ENCODE results near the gene ATP6V1G2.
"Not testable (repeated sequence)": the region's sequence is repeated elsewhere in the genome, so short reads cannot be mapped to it uniquely, and the experiment has no call there.

ATP6V1G2 gene

DNA sequence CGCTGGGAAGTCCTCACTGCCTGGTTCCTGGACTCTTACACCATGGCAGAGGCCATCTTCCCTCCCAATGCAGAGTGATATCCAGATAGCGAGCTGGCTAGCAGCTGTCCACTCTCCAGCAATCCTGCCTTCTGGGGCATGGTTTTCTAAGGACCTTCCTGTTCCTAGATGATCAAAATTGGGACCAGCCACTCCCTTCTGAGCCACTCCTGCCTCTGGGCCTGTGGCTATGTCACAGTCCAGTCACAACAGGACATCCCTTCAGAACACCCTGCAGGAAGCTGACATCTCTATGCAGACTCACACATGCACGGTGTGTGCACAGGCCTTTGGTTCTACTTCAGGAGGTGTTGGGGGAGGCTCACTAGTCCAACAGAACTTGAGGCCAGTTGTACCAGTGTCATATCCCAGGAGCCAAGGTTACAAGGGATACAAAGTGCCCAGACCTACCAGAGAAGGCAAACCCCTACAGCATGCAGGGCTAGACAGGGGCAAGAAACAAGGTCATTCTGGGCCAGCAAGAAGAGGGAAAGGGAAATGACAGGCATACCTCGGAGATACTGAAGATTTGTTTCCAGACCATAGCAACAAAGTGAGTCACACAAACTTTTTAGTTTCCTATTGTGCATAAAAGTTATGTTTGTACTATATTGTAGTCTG is 20.3 kb downstream of the ATP6V1G2 start:
- DNase-seq = no peak

DNA sequence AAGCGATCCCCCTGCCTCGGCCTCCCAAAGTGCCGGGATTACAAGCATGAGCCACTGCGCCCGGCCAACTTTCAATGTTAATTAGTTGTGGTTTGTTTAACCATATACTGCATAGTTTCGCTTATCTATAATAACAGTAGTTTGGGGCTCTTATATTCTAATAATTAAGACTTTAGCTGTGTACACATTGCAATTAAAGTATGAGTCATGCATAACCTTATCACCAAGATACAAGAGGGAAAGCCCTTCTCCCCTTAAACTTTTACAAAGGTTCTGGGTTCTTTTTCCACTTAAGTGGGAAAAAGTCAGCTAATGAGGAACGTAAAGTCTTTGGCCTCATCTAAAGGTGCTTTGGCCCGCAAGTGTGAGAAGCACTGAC is 20.9 kb downstream of the ATP6V1G2 start:
- DNase-seq = no peak

DNA sequence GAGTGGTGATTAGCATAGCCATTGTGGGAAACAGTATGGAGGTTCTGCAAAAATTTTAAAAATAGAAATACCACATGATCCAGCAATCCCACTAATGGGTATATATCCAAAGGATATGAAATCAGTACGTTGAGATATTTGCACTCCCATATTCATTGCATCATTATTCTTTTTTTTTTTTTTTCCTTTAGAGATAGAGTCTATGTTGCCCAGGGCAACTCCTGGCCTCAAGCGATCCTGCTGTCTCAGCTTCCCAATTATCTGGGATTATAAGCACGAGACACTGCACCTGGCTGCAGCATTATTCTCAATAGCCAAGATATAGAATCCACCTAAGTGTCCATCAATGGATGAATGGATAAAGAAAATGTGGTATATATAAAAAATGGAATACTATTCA is 24.6 kb downstream of the ATP6V1G2 start:
- no peak for DNase-seq

DNA sequence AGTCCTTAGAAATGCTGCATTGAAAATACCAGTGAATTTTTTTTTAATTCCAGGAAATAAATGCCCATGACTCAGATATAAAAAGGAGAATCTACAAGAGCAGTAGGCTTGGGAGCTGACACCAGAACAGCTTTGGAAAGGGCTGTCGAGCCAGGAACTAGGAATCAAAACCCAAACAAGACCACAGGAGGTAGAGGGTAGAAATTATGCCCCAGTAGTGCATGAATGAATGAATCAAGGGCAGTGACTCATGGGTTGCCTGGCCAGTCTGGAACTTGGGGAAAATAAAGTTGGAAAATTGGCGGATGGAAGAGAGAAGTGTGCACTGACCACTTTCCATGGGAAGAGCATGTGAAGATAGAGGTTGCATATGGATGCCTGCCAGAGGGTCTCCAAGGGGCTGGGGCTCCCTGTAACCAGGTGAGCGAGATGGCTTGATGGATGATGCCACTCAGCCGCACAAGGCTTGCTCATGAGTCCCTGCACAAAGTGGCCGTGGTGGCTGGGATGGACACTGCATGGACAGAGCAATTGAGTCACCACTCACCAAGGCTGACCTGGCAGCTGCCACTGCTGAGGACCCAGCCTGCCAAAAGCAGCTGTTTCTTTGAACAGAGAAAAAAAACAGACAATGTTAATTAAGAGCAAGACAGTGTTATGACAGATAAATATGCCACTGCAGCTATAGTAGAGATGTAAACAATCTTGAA is 32.8 kb downstream of the ATP6V1G2 start:
- DNase-seq = no peak

DNA sequence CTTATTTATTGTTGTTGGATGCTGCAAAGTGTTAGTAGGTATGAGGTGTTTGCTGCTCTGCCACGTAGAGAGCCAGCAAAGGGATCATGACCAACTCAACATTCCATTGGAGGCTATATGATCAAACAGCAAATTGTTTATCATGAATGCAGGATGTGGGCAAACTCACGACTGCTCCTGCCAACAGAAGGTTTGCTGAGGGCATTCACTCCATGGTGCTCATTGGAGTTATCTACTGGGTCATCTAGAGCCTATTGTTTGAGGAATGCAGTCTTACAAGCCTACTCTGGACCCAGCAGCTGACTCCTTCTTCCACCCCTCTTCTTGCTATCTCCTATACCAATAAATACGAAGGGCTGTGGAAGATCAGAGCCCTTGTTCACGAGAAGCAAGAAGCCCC is 36.4 kb downstream of the ATP6V1G2 start:
- no peak for DNase-seq

DNA sequence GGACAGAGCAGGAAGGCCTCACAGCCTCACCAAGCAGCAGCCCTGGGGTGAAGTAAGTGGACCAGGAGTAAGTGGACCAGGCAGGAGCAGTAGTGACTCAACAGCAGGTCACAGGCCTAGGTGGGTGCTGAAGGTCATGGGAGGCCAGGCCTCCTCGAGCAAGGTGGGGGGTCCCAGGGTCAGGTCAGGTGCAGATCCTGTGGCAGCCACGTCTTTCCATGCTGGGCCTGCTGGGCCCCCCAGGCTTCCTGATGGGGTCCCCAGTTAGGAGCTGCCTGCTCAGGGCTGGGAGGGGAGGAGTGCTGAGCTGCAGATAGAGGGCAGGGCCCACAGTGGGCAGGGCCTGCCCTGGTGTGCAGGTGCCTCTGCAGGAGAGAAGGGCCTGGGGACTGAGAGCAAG is 37.4 kb downstream of the ATP6V1G2 start:
- not testable (repeated sequence) for DNase-seq

DNA sequence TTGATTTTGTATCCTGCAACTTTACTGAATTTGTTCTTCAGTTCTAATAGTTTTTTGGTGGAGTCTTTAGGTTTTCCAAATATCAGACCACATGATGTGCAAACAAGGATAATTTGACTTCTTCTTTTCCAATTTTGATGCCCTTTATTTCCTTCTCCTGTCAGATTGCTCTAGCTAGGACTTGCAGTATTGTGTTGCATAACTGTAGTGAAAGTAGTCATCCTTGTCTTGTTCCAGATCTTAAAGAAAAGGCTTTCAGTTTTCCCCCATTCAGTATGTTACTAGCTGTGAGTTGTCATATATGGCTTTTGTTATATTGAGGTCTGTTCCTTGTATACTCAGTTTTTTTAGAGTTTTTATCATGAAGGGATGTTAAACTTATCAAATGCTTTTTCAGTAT is 43.8 kb downstream of the ATP6V1G2 start:
- no peak for DNase-seq

DNA sequence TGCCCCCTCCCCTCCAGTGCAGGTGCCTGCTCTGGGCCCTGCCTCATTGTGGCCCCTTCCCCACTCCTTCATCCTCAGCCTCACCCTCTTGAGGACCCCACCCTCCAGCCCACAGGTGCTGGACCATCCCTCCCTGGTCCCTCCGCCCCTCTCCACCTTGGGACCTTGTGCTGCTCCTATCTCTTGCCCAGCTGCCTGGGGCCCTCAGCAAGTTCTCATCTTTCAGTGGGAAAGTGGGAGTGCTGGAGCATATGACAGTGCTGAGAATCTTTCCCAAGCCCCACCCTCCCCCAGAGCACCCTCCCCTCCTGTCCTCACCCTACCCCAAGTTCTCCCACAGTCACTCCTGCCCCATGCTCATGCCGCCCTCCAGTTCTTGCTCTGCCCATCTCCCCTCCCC is 46.8 kb downstream of the ATP6V1G2 start:
- not testable (repeated sequence) for DNase-seq

DNA sequence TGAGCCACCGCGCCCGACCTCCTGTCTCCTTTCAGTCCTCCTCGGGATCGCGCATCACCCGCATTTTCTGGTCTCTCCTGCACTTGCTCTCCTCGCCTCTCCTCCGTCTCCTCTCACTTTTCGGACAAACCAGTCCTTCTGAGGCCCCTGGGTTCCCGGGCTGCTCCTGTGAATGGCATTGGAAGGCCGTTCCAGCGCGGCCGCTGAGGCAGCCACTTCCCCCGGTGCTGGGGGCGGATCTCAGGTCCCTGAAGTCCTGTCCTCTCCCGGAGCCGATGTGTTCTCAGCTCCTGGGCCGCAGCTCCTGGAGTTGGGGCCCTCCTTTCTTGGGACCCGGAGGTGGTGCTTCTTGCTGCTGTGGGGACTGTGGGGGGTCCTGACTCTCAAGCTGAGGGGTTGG is 47.7 kb downstream of the ATP6V1G2 start:
- peak; percentile 35 for DNase-seq

DNA sequence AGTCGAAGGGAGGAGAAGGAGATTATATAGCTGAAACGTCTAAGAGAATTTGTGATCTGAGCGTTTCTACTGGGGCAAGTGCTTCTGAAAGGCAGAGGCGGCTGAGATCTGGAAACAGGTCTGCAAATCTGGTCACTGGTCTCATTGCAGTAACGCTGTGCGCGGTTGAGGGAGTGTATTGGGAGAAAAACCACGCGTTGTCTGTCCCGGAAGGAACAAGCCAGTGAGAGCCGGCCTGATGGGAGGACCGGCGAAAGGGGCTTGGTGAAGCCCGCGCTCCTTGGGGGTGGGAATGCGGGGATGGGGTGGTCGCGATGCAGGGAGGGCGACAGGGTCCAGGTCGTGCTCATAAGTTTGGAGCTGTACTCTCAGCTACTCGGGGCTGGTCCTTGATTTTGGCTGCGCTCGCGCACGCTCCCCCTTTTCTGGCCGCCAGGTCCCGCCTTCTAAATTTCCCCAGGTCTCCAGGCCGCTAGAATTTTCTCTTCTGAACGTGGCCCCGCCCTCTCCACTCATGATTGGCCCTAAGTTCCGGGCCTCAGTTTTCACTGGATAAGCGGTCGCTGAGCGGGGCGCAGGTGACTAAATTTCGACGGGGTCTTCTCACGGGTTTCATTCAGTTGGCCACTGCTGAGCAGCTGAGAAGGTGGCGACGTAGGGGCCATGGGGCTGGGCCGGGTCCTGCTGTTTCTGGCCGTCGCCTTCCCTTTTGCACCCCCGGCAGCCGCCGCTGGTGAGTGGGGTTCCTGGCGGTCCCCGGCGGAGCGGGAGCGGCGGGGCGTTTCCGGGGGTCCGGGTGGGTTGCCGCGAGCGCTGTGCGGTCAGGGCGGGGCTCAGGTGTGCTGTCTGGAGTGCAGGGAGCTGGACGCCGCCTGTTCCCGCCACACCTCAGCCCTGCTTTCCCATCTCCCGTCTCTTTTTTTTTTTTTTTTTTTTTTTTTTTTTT is 48.6 kb downstream of the ATP6V1G2 start, which contains the start of gene MICB:
MICB (plus strand) TSS at position 615 of the 946 bp plus-strand sequence; CDS start at position 664, 49 bp downstream.
- DNase-seq = peak; percentile 72

DNA sequence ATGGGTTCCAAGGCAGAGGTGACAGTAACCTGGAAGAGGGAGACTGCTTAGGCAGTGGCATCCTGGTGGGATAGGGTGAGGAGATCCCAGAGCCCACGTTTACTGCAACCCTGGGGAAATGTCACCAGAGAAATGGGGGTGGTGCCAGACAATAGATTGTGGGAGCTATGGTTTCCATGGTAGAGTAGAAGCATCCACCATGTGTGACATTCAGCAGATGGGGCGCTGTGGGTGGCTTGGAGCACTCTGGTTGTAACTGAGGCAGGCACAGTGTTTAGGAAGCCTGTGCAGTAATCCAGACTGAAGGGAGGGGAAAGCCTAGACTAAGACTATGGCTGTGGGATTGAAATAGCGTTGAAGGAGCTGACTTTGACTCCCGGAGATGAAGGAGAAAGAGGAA is 49.6 kb downstream of the ATP6V1G2 start:
- not testable (repeated sequence) for DNase-seq

DNA sequence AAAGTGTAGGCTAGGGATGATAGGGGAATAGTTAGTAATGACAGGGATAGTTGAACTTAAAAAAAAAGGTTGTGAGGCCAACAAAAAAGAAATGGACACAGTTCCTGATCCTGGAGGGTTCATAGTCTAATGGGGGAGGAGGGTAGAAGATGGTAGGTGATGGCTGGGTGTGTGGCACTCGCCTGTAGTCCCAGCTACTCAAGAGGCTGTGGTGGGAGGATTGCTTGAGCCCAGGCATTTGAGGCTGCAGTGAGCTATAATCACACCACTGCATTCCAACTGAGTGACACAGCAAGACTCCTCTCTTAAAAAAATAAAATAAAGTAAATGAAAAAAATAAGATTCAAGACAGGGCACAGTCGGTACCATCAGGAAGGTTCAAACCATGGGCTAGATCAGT is 50.8 kb downstream of the ATP6V1G2 start:
- no peak for DNase-seq
